Measurements from ENCODE around the gene MYT1. TPM values are rescaled to one million over a fixed set of nuclear protein-coding genes. Genes with fewer than 3 reads are reported as not detected.
A peak's percentile ranks its signal among the peaks of the same experiment; 100 is the strongest.

Gene MYT1
- polyA plus RNA-seq, 4 donors = 0.63 to 0.77 TPM; not detected in 2

DNA sequence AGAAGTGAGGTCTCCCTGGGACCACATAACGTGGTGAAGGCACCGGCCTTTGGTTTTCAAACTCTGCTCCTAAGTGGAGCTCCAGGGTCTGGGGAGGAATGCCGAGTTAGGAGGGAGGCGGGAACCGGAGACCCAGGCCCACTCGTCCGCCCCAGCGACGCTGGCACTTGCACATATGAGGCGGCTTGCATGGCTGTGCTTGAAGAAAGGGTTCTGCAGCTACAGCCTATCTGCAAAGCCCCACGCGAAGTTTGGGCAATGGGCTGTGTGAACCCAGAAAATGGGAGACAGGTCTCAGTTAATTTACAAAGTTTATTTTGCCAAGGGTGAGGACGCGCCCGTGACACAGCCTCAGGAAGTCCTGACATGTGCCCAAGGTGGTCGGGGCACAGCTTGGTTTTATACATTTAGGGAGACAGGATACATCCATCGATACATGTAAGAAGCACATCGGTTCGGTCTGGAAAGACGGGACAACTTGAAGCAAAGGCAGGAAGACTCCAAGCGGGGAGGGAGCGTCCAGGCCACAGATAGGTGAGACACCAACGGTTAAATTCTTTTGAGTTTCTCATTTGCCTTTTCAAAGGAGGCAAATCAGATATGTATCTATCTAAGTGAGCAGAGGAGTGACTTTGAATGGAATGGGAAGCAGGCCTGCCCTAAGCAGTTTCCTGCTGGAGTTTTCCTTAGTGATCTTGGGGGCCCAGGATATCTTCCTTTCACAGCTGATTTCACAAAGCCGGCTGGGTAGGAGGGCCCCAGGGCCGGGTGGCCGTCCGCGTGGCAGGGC lies 90.5 kb downstream of the MYT1 start:
- WGBS, 3 donors = 78 to 79% (median 79%) methylated on average over 28 of the region's 28 CpGs
- DNase-seq (no peak), FAIRE-seq (no peak)
- no peaks in the 10 kb centered on the region for H3K27me3 ChIP-seq (ENCODE audit: control insufficient read depth in 3 of 3, insufficient read depth in 3 of 3, low read length in 3 of 3)
- peaks cover 3 to 8% (median 7%) of the 10 kb centered on the region in 3 donors for H3K4me1 ChIP-seq (ENCODE audit: control insufficient read depth in 3 of 3, insufficient read depth in 2 of 3, low read depth in 1 of 3, low read length in 2 of 3)
- no peaks in the 10 kb centered on the region for H3K36me3 ChIP-seq (ENCODE audit: control insufficient read depth in 3 of 3, insufficient read depth in 2 of 3, low read depth in 1 of 3, low read length in 3 of 3)
- H3K4me3 ChIP-seq (ENCODE audit: low read depth in 1 of 3, low read length in 3 of 3) = peak overlapping the region; percentile 46 to 97 (median 66)
- peak overlapping the region; percentile 61 to 77 (median 72) for H3K27ac ChIP-seq (ENCODE audit: low read depth in 1 of 3, low read length in 2 of 3)
- H3K9me3 ChIP-seq (ENCODE audit: control insufficient read depth in 2 of 2, insufficient read depth in 1 of 2, low read depth in 1 of 2, low read length in 1 of 2) = no peaks in the 10 kb centered on the region

- no peaks in the 10 kb centered on the region for H3K27me3 ChIP-seq (ENCODE audit: control insufficient read depth in 3 of 3, insufficient read depth in 3 of 3, low read length in 3 of 3)
- FAIRE-seq (no peak), DNase-seq (peak; percentile 86 to 95)
- peak within 1 kb of the TSS; percentile 72 to 77 (median 74) for H3K27ac ChIP-seq (ENCODE audit: low read depth in 1 of 3, low read length in 2 of 3)
- H3K4me3 ChIP-seq (ENCODE audit: low read depth in 1 of 3, low read length in 3 of 3) = peak within 1 kb of the TSS; percentile 66 to 97 (median 82)
- H3K4me1 ChIP-seq (ENCODE audit: control insufficient read depth in 3 of 3, insufficient read depth in 2 of 3, low read depth in 1 of 3, low read length in 2 of 3) = peaks cover 3 to 8% (median 7%) of the 10 kb centered on the region in 3 donors
- H3K9me3 ChIP-seq (ENCODE audit: control insufficient read depth in 2 of 2, insufficient read depth in 1 of 2, low read depth in 1 of 2, low read length in 1 of 2) = no peaks in the 10 kb centered on the region
- 0 to 1% (median 0%) methylated on average over 52 to 96 of the region's 96 CpGs for WGBS, 3 donors
- peaks cover 0 to 7% (median 0%) of the 10 kb centered on the region in 3 donors for H3K36me3 ChIP-seq (ENCODE audit: control insufficient read depth in 3 of 3, insufficient read depth in 2 of 3, low read depth in 1 of 3, low read length in 3 of 3)
Observed at GRCh38 chr20:64255361-64256281, 91.4 kb downstream of the MYT1 start, which contains the start of gene PCMTD2. TSS of gene PCMTD2 (plus strand) at chr20:64255748. CDS start at chr20:64259966, 4,218 bp downstream.

GRCh38 chr20:64256282-64256935 lies 92.2 kb downstream of the MYT1 start:
- Histone ChIP-seq H3K4me3 (ENCODE audit: low read depth in 1 of 3, low read length in 3 of 3) (peak overlapping the region; percentile 66 to 97 (median 82)), H3K9me3 (ENCODE audit: control insufficient read depth in 2 of 2, insufficient read depth in 1 of 2, low read depth in 1 of 2, low read length in 1 of 2) (no peaks in the 10 kb centered on the region), H3K27me3 (ENCODE audit: control insufficient read depth in 3 of 3, insufficient read depth in 3 of 3, low read length in 3 of 3) (no peaks in the 10 kb centered on the region), H3K27ac (ENCODE audit: low read depth in 1 of 3, low read length in 2 of 3) (peak overlapping the region in 2 of 3 donors; percentile 31 to 65), H3K4me1 (ENCODE audit: control insufficient read depth in 3 of 3, insufficient read depth in 2 of 3, low read depth in 1 of 3, low read length in 2 of 3) (peaks cover 3 to 8% (median 7%) of the 10 kb centered on the region in 3 donors), H3K36me3 (ENCODE audit: control insufficient read depth in 3 of 3, insufficient read depth in 2 of 3, low read depth in 1 of 3, low read length in 3 of 3) (peaks cover 0 to 9% (median 0%) of the 10 kb centered on the region in 3 donors)
- 13 to 24% (median 22%) methylated on average over 15 of the region's 15 CpGs for WGBS, 3 donors
- FAIRE-seq (no peak), DNase-seq (no peak)

DNA sequence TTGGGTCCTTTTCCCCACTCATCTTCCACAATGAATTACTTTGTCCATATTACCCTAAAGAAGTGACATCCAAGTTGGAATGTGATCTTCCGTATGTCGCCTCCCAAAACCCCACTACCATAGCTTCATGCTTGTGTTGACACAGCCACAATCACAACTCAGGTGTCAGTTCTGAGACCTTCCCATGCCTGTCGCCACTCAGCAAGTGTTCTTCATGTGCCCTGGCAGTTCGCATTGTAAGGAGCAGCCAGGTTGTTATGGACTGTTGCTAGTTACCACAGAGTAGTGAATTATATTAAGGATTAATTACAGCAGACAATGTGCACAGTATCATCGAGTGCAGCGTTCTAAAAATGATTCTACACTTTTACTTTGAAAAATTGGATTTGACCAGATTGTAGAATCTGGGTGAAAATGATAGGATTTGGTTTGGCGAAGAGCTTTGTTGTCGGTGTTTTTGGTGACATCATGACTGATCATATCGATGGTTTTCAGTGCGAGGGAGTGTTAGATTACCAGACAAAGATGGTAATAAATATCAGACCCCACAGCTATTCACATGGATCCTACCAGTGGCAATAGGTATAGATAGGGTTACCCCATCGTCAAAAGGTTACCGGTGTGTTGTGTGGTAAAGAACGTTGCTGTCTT lies 93.0 kb downstream of the MYT1 start:
- Histone ChIP-seq H3K4me3 (ENCODE audit: low read depth in 1 of 3, low read length in 3 of 3) (no peak overlapping the region), H3K36me3 (ENCODE audit: control insufficient read depth in 3 of 3, insufficient read depth in 2 of 3, low read depth in 1 of 3, low read length in 3 of 3) (peaks cover 0 to 9% (median 0%) of the 10 kb centered on the region in 3 donors), H3K27me3 (ENCODE audit: control insufficient read depth in 3 of 3, insufficient read depth in 3 of 3, low read length in 3 of 3) (no peaks in the 10 kb centered on the region), H3K27ac (ENCODE audit: low read depth in 1 of 3, low read length in 2 of 3) (no peak overlapping the region), H3K9me3 (ENCODE audit: control insufficient read depth in 2 of 2, insufficient read depth in 1 of 2, low read depth in 1 of 2, low read length in 1 of 2) (no peaks in the 10 kb centered on the region), H3K4me1 (ENCODE audit: control insufficient read depth in 3 of 3, insufficient read depth in 2 of 3, low read depth in 1 of 3, low read length in 2 of 3) (peaks cover 3 to 8% (median 7%) of the 10 kb centered on the region in 3 donors)
- 88 to 90% (median 90%) methylated on average over 13 of the region's 13 CpGs for WGBS, 3 donors
- DNase-seq (no peak), FAIRE-seq (no peak)

- Histone ChIP-seq H3K4me3 (ENCODE audit: low read depth in 1 of 3, low read length in 3 of 3) (no peak overlapping the region), H3K36me3 (ENCODE audit: control insufficient read depth in 3 of 3, insufficient read depth in 2 of 3, low read depth in 1 of 3, low read length in 3 of 3) (peaks cover 0 to 16% (median 0%) of the 10 kb centered on the region in 3 donors), H3K27me3 (ENCODE audit: control insufficient read depth in 3 of 3, insufficient read depth in 3 of 3, low read length in 3 of 3) (no peaks in the 10 kb centered on the region), H3K9me3 (ENCODE audit: control insufficient read depth in 2 of 2, insufficient read depth in 1 of 2, low read depth in 1 of 2, low read length in 1 of 2) (no peaks in the 10 kb centered on the region), H3K27ac (ENCODE audit: low read depth in 1 of 3, low read length in 2 of 3) (no peak overlapping the region), H3K4me1 (ENCODE audit: control insufficient read depth in 3 of 3, insufficient read depth in 2 of 3, low read depth in 1 of 3, low read length in 2 of 3) (peaks cover 3 to 8% (median 7%) of the 10 kb centered on the region in 3 donors)
- 88 to 98% (median 93%) methylated on average over 9 of the region's 9 CpGs for WGBS, 3 donors
- FAIRE-seq = no peak
- DNase-seq = no peak
Observed at GRCh38 chr20:64258071-64258823, 94.0 kb downstream of the MYT1 start.

DNA sequence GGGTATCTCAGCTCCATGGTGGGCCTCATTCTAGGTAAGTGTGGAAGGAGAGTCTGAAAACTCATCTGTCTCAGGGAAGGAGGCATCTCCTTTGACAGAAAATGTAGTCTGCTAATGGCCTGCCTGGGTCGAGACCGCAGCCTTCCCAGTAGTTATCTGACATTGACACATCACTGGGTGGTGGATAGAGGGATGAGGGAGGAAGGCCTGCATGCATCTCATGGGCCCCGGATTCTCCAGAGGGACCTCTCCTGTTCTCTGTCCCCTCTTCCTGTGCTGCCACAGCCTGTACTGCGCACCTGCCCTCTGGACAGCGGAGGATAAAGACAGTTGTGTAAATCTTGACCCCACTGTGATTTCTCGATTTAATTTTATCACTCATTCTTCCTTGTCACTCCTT lies 96.0 kb downstream of the MYT1 start:
- Histone ChIP-seq H3K9me3 (ENCODE audit: control insufficient read depth in 2 of 2, insufficient read depth in 1 of 2, low read depth in 1 of 2, low read length in 1 of 2) (no peaks in the 10 kb centered on the region), H3K36me3 (ENCODE audit: control insufficient read depth in 3 of 3, insufficient read depth in 2 of 3, low read depth in 1 of 3, low read length in 3 of 3) (peaks cover 0 to 19% (median 0%) of the 10 kb centered on the region in 3 donors), H3K4me1 (ENCODE audit: control insufficient read depth in 3 of 3, insufficient read depth in 2 of 3, low read depth in 1 of 3, low read length in 2 of 3) (peaks cover 0 to 8% (median 3%) of the 10 kb centered on the region in 3 donors), H3K4me3 (ENCODE audit: low read depth in 1 of 3, low read length in 3 of 3) (no peak overlapping the region), H3K27me3 (ENCODE audit: control insufficient read depth in 3 of 3, insufficient read depth in 3 of 3, low read length in 3 of 3) (no peaks in the 10 kb centered on the region), H3K27ac (ENCODE audit: low read depth in 1 of 3, low read length in 2 of 3) (no peak overlapping the region)
- no peak for FAIRE-seq
- no peak for DNase-seq
- 72 to 93% (median 78%) methylated on average over 6 of the region's 6 CpGs for WGBS, 3 donors

- FAIRE-seq (no peak), DNase-seq (no peak)
- peaks cover 0 to 21% (median 2%) of the 10 kb centered on the region in 3 donors for H3K36me3 ChIP-seq (ENCODE audit: control insufficient read depth in 3 of 3, insufficient read depth in 2 of 3, low read depth in 1 of 3, low read length in 3 of 3)
- WGBS, 3 donors = 45 to 81% (median 63%) methylated on average over 9 of the region's 9 CpGs
- H3K4me1 ChIP-seq (ENCODE audit: control insufficient read depth in 3 of 3, insufficient read depth in 2 of 3, low read depth in 1 of 3, low read length in 2 of 3) = peaks cover 0 to 8% (median 3%) of the 10 kb centered on the region in 3 donors
- no peak overlapping the region for H3K4me3 ChIP-seq (ENCODE audit: low read depth in 1 of 3, low read length in 3 of 3)
- no peaks in the 10 kb centered on the region for H3K27me3 ChIP-seq (ENCODE audit: control insufficient read depth in 3 of 3, insufficient read depth in 3 of 3, low read length in 3 of 3)
- H3K9me3 ChIP-seq (ENCODE audit: control insufficient read depth in 2 of 2, insufficient read depth in 1 of 2, low read depth in 1 of 2, low read length in 1 of 2) = no peaks in the 10 kb centered on the region
- H3K27ac ChIP-seq (ENCODE audit: low read depth in 1 of 3, low read length in 2 of 3) = peak overlapping the region in 1 of 3 donors; percentile 32
Observed at GRCh38 chr20:64261138-64261537, 96.9 kb downstream of the MYT1 start.

All from small intestine (tissue), 7 donors.